ENCODE results near the gene DTL. TPM values are rescaled to one million over a fixed set of nuclear protein-coding genes. Genes with fewer than 3 reads are reported as not detected.

The DTL gene
- total and polyA plus RNA-seq, 2 donors from 2014 or later, result 2.0 TPM; not detected in 1

DNA sequence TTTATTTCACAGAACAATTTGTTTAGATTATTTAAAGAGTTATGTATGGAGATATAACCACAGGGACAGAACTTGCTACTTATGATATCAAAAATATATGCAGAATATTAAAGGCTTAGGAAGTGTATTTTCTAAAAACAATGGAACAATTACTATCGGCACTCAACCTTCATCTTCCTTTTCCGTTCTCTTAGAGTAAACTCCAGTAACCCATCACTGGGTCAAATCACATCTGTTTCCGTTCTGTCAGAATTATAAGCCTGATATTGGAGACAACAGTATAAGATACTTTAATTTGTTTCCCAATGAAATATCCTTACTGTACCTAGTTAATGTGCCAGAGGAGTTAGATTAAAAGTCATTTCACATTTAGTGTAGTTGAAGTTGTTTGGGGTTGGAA is 32.2 kb downstream of the DTL start:
- H3K4me1 ChIP-seq (ENCODE audit: control insufficient read depth in 2 of 3, insufficient read depth in 2 of 3, low read depth in 1 of 3, low read length in 3 of 3), result no peaks in the 10 kb centered on the region
- H3K9me3 ChIP-seq (ENCODE audit: control insufficient read depth in 2 of 3, insufficient read depth in 1 of 3, low read length in 3 of 3), result no peaks in the 10 kb centered on the region
- TF ChIP-seq, protein P1, sequence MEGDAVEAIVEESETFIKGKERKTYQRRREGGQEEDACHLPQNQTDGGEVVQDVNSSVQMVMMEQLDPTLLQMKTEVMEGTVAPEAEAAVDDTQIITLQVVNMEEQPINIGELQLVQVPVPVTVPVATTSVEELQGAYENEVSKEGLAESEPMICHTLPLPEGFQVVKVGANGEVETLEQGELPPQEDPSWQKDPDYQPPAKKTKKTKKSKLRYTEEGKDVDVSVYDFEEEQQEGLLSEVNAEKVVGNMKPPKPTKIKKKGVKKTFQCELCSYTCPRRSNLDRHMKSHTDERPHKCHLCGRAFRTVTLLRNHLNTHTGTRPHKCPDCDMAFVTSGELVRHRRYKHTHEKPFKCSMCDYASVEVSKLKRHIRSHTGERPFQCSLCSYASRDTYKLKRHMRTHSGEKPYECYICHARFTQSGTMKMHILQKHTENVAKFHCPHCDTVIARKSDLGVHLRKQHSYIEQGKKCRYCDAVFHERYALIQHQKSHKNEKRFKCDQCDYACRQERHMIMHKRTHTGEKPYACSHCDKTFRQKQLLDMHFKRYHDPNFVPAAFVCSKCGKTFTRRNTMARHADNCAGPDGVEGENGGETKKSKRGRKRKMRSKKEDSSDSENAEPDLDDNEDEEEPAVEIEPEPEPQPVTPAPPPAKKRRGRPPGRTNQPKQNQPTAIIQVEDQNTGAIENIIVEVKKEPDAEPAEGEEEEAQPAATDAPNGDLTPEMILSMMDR (IDR thresholded peaks at IDR 0.05; ENCODE audit: borderline replicate concordance, extremely low read depth, insufficient read depth), result no peak
- FAIRE-seq, result no peak
- no peaks in the 10 kb centered on the region for H3K27me3 ChIP-seq (ENCODE audit: control insufficient read depth, insufficient read depth, low read length)
- no peak overlapping the region for H3K4me3 ChIP-seq (ENCODE audit: low read length in 3 of 3)
- DNase-seq, result peak in 1 of 5 donors; percentile 51
- no peaks in the 10 kb centered on the region for H3K36me3 ChIP-seq (ENCODE audit: control insufficient read depth in 2 of 3, insufficient read depth in 3 of 3, low read length in 3 of 3)
- intact Hi-C loops (cut with DNase I), result loop anchor here (10.0 kb wide), 2 partner anchors 297 to 387 kb away; no protein-coding TSS in a partner anchor
- no peak overlapping the region for H3K9ac ChIP-seq (ENCODE audit: low read length in 3 of 3)
- no peak overlapping the region for H3K27ac ChIP-seq (ENCODE audit: low read depth in 2 of 2, low read length in 2 of 2)

DNA sequence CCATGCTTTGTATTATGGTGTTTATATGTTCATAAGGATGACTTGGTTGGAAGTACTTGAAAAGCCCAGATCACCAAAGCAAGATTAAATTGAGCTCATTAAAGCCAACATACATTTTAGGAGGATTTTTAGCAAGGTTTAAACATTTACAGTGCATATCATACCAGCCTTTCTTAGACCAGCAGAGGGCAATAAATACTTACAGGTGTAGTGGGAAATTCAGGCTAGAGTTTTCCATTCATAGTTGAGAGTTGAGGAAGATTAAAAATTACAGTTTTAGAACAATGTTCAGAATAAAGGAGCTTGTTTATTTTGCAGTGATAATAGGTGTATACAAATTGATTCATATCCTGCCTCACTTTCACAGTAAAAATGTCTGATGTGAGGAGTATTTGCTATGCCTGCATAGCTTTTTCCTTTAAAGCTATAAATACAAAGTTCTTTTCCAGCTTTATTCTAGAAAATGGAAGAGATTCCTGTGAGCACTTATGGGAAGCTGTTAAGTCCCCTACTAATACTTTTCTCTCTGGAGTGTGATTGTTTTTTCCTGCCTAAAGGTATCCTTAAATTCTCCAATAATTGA is 35.3 kb downstream of the DTL start:
- Histone ChIP-seq H3K27ac (ENCODE audit: low read depth in 2 of 2, low read length in 2 of 2) (no peak overlapping the region), H3K27me3 (ENCODE audit: control insufficient read depth, insufficient read depth, low read length) (no peaks in the 10 kb centered on the region), H3K4me1 (ENCODE audit: control insufficient read depth in 2 of 3, insufficient read depth in 2 of 3, low read depth in 1 of 3, low read length in 3 of 3) (no peaks in the 10 kb centered on the region), H3K4me3 (ENCODE audit: low read length in 3 of 3) (no peak overlapping the region), H3K9me3 (ENCODE audit: control insufficient read depth in 2 of 3, insufficient read depth in 1 of 3, low read length in 3 of 3) (no peaks in the 10 kb centered on the region), H3K9ac (ENCODE audit: low read length in 3 of 3) (no peak overlapping the region), H3K36me3 (ENCODE audit: control insufficient read depth in 2 of 3, insufficient read depth in 3 of 3, low read length in 3 of 3) (no peaks in the 10 kb centered on the region)
- FAIRE-seq, result peak; percentile 91
- DNase-seq, result peak in 2 of 5 donors; percentile 59 to 67
- TF ChIP-seq, protein P1 (IDR thresholded peaks at IDR 0.05; ENCODE audit: borderline replicate concordance, extremely low read depth, insufficient read depth), result peak; percentile 74
- intact Hi-C loops (cut with DNase I), result no loop called here

DNA sequence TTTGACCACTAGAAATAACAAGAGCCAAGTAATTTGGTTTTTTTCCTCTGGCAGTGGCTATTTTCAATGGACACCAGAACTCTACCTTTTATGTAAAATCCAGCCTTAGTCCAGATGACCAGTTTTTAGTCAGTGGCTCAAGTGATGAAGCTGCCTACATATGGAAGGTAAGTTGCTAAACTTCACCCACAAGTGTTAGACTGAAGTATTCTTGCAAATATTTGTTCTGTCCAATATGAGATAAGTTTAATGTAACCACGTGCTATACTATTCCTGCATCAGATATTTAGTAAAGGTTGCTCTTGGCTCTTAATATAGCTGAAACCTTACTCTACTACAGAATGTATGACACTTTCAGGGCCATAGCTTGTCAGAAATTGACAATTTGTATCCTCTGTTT is 36.5 kb downstream of the DTL start:
- no peak for FAIRE-seq

More for the DNA sequence above, 36.5 kb downstream of the DTL start:
- no peak for DNase-seq
- Histone ChIP-seq H3K27ac (ENCODE audit: low read depth in 2 of 2, low read length in 2 of 2) (no peak overlapping the region), H3K36me3 (ENCODE audit: control insufficient read depth in 2 of 3, insufficient read depth in 3 of 3, low read length in 3 of 3) (no peaks in the 10 kb centered on the region), H3K9ac (ENCODE audit: low read length in 3 of 3) (no peak overlapping the region), H3K4me1 (ENCODE audit: control insufficient read depth in 2 of 3, insufficient read depth in 2 of 3, low read depth in 1 of 3, low read length in 3 of 3) (no peaks in the 10 kb centered on the region), H3K9me3 (ENCODE audit: control insufficient read depth in 2 of 3, insufficient read depth in 1 of 3, low read length in 3 of 3) (no peaks in the 10 kb centered on the region), H3K27me3 (ENCODE audit: control insufficient read depth, insufficient read depth, low read length) (no peaks in the 10 kb centered on the region), H3K4me3 (ENCODE audit: low read length in 3 of 3) (no peak overlapping the region)
- intact Hi-C loops (cut with DNase I), result no loop called here
- TF ChIP-seq, protein P1 (IDR thresholded peaks at IDR 0.05; ENCODE audit: borderline replicate concordance, extremely low read depth, insufficient read depth), result no peak

Measured in kidney (tissue), 14 donors.